ENCODE measurements around the gene SCRN2.

The SCRN2 gene

GRCh38 chr17:47882695-47883588 is 41.9 kb upstream of the SCRN2 start:
- H3K4me3 ChIP-seq (ENCODE audit: low read depth, low read length), result no peak overlapping the region
- TF ChIP-seq CTCF (IDR thresholded peaks at IDR 0.05; ENCODE audit: low read depth, low read length), result no peak

- H3K4me3 ChIP-seq (ENCODE audit: low read depth, low read length), result no peak overlapping the region
Measured at GRCh38 chr17:47882247-47882646, 41.2 kb upstream of the SCRN2 start.

GRCh38 chr17:47879776-47880454 is 38.8 kb upstream of the SCRN2 start:
- no peak for TF ChIP-seq CTCF (IDR thresholded peaks at IDR 0.05; ENCODE audit: low read depth, low read length)
- no peak overlapping the region for H3K4me3 ChIP-seq (ENCODE audit: low read depth, low read length)

More at GRCh38 chr17:47882247-47882646, 41.2 kb upstream of the SCRN2 start:
- TF ChIP-seq CTCF (IDR thresholded peaks at IDR 0.05; ENCODE audit: low read depth, low read length), result no peak

- TF ChIP-seq CTCF (IDR thresholded peaks at IDR 0.05; ENCODE audit: low read depth, low read length), result no peak
Measured at GRCh38 chr17:47879028-47879585, 38.0 kb upstream of the SCRN2 start.

GRCh38 chr17:47878203-47879027 is 37.3 kb upstream of the SCRN2 start:
- TF ChIP-seq CTCF (IDR thresholded peaks at IDR 0.05; ENCODE audit: low read depth, low read length), result no peak
- H3K4me3 ChIP-seq (ENCODE audit: low read depth, low read length), result no peak overlapping the region

More at GRCh38 chr17:47879028-47879585, 38.0 kb upstream of the SCRN2 start:
- H3K4me3 ChIP-seq (ENCODE audit: low read depth, low read length), result no peak overlapping the region

- TF ChIP-seq CTCF (IDR thresholded peaks at IDR 0.05; ENCODE audit: low read depth, low read length), result no peak
Measured at GRCh38 chr17:47877368-47878034, 36.4 kb upstream of the SCRN2 start.

More at GRCh38 chr17:47877368-47878034, 36.4 kb upstream of the SCRN2 start:
- no peak overlapping the region for H3K4me3 ChIP-seq (ENCODE audit: low read depth, low read length)

Measured in WI38 (cell line).